HG02678 (cell line): ENCODE measurements around the gene FAM131C.
A peak's percentile ranks its signal among the peaks of the same experiment; 100 is the strongest.
"Not testable (repeated sequence)": the region's sequence is repeated elsewhere in the genome, so short reads cannot be mapped to it uniquely, and the experiment has no call there.

Source experiments
- ATAC-seq: cut with Tn5 transposase; IDR thresholded peaks from one replicate; pipeline ENCODE4 v1.9.1; 2021; ENCODE audit warnings: mild to moderate bottlenecking, moderate library complexity; ENCODE audit not compliant: unreplicated experiment

The FAM131C gene

GRCh38 chr1:16061989-16062686 is 11.3 kb downstream of the FAM131C start:
- not testable (repeated sequence) for ATAC-seq

GRCh38 chr1:16061266-16061665 is 12.2 kb downstream of the FAM131C start:
- no peak for ATAC-seq

DNA sequence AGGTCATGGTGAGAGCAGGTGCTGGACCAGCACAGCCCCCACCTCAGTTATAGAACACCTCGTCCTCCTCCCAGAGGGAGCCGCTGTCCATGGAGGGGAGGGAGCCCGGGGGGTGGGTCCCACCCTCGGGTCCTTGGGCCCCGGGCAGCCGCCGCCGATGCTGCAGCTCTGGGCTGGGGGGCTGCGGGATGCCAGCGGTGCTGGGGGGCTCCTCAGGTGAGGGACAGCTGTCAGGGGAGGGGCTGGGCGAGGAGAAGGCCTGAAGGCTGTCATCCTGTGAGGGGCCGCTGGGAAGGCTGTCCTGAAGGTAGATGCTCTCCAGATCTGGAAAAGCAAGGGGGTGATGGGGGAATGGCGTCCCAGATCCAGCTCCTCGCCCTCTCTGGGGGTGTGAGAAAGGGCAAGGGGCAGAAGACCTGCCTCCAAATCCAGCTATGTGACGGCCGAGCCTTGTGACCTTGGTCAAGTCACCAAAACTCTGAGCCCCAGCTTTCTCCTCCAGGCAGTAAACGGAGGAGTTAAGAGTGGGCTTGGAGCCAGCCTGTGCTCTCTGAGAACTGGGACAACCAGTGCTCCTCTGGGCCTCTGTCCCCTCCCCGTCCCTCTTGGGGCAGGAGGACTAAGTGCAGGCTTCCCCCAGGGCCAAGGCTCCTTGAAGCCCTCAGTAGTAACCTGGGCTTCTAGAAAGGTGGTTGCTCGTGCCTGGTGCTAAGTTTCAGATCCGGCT is 14.9 kb downstream of the FAM131C start:
- not testable (repeated sequence) for ATAC-seq

DNA sequence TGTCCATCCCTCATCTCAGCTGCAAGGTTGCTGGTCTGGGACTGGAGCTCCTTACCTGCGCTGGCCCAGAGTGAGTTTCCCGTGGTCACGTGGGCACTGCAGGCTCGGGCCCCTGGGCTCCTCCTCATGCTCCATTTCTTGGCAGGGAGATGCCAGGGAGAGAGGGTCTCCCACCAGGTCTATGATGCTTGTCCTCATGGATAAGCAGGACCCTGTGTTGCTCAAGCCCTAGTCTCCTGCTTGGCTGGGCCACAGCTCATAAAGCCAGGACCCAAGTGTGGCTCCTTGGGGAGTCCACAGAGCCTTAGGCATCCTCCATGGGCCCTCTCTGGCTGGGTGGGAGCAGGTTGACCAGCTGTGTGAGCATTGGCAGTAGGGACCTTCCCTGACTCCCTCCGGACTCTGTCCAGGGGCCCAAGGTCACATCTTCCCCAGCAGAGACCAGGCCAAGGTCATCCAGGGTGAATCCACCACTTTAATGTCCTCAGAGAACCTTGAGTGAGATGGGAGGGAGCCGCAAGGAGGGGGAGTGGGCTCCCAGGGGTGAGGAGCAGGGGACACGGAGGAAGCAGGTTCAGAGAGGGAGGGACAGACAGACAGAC is 16.0 kb downstream of the FAM131C start:
- not testable (repeated sequence) for ATAC-seq

- ATAC-seq = not testable (repeated sequence)
Observed at GRCh38 chr1:16056521-16056912, 16.9 kb downstream of the FAM131C start.

DNA sequence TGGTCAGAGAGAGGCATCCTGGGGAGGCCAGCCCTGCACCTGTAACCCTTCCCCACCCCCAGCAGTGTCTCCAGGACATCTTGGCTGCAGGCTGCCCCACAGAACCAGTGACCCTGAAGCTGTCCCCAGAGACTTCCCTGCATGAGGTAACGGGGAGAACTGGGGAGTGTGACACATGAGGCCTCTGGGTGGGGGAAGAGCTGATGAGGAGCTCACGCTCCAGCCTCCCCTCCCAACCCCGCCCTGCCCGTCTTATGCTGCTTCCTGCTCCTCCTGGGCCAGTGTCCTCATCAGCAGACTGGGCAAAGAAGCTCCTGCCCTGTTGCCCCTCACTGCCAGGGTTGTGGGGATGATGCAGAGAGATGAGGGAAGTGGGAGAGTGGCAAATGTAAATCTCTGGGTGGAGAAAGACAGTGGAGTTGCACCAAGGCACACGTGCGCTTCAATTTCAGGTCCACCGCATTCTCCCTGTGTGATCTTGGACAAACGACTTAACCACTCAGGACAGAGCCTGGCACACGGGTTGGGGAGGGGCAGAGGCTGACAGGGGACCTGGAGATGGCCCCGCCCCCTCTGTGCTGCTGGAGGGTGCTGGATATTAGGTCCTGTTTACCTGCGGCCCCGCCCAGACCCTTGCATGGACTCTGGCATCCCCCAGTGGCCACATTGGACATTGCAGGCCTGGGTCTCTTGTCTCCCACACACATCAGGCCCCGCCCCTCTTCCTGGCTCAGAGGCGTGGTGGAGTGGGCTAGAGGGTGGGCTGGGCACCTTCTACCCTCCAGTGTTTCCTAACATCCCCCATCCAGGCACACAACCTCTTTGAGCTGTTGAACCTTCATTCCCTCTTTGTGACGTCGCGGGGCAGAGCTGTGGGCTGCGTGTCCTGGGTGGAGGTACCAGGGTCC is 17.6 kb downstream of the FAM131C start:
- peak; percentile 70 for ATAC-seq

- no peak for ATAC-seq
Observed at GRCh38 chr1:16054598-16055540, 18.6 kb downstream of the FAM131C start.

DNA sequence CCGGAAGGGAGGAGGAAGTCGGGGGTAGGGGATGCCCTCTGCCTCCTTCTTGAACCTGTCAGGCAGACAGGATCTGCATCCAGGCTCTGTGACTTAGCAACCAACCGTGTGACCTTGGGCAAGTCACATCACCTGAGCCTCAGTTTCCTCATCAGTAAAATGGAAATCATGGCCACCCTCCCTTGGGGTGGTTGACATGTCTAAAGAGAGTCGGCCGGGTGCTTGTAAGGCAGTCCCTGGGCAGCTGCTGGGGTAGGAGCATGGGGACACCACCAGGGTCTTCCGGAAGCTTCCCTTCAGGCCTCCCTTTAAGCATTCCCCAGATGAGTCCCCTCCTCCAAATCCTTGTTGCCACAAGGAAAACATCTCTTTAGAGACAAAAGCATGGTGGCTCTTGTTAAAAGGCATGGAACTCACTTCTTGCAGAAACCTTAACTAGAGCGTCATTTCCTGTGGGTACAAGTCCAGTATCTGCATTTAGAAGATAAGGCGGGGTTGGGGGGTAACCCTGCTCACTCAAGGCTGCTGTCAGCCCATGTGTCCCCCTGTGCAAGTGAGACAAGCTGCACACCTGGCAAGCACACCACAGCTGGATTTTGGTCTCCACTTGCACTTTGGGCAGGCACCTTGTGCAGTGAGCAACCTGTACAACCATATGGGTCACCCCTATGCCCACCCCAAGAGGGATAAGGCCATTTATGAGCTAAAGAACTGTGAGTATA is 19.5 kb downstream of the FAM131C start:
- no peak for ATAC-seq

DNA sequence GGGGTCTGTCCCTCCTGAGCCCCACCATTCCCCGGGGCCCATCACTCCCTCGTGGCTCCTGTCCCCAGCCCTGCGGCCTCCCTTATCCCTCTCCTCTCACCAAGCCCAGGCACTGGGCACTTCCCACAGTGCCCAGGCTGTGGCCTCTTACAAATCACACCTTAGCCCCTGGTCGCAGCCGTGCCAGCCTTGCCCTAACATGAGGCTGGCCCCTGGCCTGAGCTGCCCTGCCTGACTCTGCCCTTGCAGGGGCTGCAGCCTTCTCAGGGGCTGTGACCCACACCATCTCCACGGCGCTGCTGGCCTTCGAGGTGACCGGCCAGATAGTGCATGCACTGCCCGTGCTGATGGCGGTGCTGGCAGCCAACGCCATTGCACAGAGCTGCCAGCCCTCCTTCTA is 21.5 kb downstream of the FAM131C start:
- not testable (repeated sequence) for ATAC-seq

DNA sequence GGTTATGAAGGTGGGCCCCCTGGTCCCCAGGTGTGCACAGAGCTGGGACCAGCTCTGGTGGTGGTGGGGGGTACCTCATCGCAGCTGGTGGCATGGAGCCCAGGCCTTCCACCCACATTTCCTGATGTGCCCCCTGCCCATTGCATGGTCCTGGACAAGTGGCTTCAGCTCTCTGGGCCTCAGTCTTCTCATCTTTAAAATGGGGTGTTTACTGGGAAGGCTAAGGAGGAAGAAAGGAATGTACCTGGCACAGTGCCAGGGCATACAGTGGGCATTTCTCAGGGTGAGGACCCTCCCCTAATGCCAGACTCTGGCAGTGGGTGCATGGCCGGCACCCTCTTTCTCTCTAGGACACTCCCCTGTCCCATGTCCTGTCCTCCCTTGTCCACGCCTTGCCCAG is 22.4 kb downstream of the FAM131C start:
- ATAC-seq = no peak

GRCh38 chr1:16050328-16050727 is 23.1 kb downstream of the FAM131C start:
- no peak for ATAC-seq

DNA sequence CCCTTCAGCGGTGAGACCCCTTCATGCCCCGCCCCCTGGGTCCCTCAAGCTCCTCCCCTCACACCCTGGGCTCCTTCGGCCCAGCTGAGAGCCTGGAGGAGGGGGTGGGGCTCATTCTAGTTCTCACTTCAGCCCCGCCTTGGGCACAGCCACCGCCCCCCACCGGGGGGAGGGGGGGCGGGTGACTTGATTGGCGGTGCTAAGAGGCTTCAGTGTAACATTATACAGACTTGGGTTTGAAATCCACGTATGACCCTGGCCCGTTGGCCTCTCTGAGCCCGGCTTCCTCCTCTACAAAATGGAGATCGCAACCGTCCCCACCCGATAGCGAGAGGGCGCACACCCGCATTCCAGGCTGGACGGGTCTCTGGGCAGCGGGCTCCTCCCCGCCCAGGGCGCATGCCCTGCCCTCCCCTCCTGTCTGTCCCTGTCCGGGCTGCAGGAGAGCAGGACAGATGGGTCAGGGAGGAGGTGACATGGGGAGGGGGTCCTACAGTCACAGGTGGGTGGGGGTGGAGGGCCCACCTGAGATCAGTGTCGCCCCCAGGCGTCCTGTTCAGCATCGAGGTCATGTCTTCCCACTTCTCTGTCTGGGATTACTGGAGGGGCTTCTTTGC is 24.8 kb downstream of the FAM131C start:
- no peak for ATAC-seq

DNA sequence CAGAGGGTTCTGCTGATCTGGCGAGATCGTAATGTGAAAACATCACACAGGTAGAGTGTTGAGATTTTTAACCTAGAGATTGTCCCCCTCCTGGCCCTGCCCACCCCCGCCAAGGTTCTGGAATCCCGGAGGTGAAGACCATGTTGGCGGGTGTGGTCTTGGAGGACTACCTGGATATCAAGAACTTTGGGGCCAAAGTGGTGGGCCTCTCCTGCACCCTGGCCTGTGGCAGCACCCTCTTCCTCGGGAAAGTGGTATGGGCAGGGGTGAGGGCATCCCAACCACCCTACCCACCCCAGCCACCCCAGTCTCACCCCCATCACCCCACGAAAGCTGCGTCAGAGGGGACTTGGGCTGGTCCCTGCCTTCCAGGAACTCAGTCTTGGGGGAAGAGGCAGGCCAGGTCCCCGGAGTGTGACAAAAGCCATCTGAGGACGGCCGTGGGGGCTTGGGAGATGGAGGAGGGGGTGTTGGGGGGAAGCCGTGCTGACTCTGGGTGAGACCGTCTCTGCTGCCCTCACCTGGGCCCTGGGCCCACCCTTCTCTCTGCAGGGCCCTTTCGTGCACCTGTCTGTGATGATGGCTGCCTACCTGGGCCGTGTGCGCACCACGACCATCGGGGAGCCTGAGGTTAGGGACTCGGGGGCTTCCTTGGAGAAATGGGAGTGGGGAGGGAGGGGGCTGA is 25.5 kb downstream of the FAM131C start:
- no peak for ATAC-seq

GRCh38 chr1:16046842-16047241 is 26.6 kb downstream of the FAM131C start:
- ATAC-seq = no peak

GRCh38 chr1:16043950-16044349 is 29.5 kb downstream of the FAM131C start:
- no peak for ATAC-seq

DNA sequence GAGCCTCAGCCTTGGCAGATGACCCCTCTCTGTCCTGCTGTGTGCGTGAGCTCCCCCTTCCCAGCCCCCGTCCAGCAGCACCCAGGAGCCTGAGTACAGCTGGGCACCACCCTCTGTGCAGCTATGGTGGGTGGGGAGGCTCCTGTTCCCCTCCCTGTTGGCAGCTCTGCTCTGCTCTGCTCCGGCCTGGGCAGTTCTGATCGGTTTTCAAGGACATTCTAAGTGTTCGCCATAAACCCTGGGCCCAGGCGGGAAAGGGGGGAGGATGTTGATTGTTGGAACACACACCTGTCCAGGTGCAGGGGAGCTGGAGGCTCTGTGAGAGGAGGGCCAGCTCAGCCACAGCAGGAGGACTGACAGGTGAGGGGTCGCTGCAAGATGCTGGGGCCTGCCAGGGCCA is 29.9 kb downstream of the FAM131C start, which contains the start of gene CLCNKB:
TSS of gene CLCNKB (plus strand) at position 262 of the 400 bp plus-strand sequence. CDS start 711 bp downstream, outside the sequence.
- no peak for ATAC-seq

- ATAC-seq = not testable (repeated sequence)
Observed at GRCh38 chr1:16042654-16043053, 30.8 kb downstream of the FAM131C start.

DNA sequence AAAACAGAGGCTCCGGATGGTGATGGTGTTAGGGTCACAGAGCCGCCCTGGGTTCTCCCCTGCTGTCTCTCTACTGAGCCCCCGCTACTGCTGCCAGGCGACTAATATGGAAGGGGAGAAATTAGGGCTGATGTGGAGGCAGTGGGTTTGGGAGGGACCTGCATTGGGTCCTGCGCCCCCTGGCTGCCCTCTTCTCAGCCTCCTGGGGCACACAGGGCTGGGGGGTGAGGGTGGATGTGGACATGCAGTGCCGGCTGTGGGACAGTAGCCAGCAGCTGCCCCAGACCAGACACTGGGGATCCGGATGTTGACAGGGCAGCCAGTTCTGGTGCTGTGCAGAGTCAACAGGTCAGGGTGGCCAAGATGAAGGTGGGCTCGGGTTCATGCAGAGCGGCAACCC is 31.4 kb downstream of the FAM131C start:
- ATAC-seq = no peak
